GM19239 (cell line): ENCODE data around the gene KIF27.
A peak's percentile ranks its signal among the peaks of the same experiment; 100 is the strongest.
"Not testable (repeated sequence)": the region's sequence is repeated elsewhere in the genome, so short reads cannot be mapped to it uniquely, and the experiment has no call there.

Source experiments
- DNase-seq: peaks from one replicate; pipeline ENCODE4 v3.0.0; 2011; ENCODE audit warnings: low spot score; ENCODE audit not compliant: insufficient read length
- FAIRE-seq: peaks from 2 replicates; lab custom pipeline; 2011; peaks lifted over from hg19 to GRCh38; lab: Jason Lieb, UNC

Gene KIF27

DNA sequence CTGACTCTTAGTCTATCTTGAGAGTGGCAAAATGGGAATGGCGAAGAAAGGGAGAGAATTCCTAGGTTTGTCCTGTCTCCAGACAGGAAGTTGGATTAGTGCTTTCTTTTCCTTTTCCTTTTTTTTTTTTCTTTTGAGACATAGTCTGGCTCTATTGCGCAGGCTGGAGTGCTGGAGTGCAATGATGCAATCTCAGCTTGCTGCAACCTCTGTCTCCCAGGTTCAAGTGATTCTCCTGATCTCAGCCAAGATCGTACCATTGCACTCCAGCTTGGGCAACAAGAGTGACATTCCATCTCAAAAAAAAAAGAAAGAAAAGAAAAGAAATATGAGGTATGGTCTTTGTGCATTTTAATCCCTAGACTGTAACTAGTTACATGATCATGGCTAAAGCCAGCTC is 12.6 kb upstream of the KIF27 start:
- FAIRE-seq (no peak), DNase-seq (no peak)

DNA sequence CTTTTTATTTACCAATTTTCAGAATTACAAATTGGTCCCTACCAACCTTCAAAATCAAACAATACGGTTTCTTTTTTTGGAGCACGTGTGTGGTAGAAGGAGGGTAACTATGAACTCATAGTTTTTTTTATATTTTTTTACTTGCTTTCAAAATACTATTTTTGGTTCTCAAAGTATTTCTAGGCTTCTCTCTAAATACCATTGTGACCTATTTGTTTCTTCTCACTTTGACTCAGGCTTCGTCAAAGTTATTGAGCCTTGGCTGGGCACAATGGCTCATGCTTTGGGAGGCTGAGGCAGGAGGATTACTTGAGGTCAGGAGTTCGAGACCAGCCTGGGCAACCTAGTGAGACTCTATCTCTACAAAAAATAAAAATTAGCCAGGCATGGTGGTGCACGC is 11.6 kb upstream of the KIF27 start:
- FAIRE-seq (no peak), DNase-seq (no peak)

DNA sequence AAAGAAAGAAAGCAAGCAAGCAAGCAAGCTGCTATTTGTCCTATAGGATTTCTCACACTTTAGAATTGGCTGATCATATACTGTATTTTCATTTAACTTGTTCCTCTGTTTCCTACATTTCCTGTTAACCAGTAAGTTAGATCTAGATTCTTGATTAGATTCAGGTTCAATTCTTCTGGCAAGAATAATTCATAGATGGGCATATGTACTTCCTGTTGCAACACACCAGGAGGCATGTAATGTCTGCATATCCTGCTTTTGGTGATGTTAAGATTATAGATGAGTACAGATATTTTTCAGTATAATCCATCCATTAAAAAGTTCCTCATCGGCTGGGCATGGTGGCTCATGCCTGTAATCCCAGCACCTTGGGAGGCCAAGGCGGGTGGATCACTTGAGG is 10.8 kb upstream of the KIF27 start:
- DNase-seq (no peak), FAIRE-seq (no peak)

DNA sequence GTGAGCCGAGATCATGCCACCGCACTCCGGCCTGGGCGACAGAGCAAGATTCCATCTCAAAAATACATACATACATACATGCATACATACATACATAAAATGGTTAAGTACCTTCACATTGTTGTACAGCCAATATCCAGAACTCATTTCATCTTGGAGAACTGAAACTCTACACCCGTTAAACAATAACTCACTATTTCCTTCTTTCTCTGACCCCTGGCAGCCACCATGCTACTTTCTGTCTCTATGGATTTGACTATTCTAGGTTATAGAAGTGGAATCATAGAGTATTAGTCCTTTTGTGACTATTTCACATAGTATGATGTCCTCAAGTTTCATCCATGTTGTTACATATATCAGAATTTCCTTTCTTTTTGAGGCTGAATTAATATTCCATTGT is 9.6 kb upstream of the KIF27 start:
- DNase-seq (no peak), FAIRE-seq (no peak)

DNA sequence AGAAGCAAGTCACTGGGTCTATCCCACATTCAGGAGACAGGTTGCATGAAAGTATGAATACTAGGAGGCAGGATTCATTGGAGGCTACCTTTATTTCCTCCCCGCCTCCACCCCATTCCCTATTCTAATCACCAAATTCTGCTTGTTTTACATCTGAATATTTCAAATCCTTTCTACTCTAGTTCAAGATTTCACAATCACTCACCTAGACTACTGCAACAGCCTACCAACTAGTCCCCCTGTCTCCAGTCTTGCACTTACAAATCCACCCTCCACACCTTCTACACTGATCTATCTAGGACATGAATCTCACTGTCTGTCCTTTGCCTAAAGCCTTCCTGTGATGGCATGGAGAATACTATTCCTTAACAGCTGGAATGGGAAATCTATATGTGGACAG is 6.4 kb upstream of the KIF27 start:
- FAIRE-seq, result no peak
- DNase-seq, result no peak

DNA sequence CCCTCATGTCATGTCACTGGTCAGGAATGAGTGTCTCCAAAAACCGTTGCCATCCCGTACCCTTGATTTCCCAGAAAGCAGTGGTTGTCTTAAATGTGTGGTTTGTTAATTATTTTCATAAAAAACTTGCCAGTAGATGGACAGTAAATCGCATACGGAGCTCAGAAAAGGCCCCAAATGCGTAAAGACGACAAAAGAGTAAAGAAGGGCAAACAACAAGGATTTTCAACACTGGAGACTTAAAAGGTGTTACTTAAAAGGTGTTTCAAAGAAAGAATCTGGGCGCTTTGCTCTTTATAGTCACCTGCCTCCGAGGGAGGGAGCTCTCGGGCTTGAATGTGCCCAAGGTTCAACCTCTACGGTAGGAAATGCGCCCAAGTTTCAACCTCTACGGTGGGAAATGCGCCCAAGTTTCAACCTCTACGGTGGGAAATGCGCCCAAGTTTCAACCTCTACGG is 734 bp downstream of the KIF27 start:
- FAIRE-seq, result no peak
- DNase-seq, result no peak

DNA sequence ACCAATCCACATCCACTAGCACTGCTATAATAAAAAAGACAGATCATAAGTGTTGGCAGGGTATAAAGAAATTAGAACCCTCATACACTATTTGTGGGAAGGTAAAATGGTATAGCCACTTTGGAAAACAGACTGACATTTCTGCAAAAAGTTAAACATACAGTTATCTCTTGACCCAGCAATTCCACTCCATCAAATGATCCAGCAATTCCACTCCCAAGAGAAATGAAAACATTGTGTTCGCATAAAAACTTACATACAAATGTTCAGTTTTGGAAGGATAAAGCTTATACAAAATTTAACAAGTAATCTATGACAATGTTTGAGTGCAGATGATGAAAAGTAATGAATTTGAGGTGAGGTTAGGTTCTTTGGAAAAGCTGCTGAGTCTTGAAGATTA is 2.1 kb downstream of the KIF27 start:
- FAIRE-seq (no peak), DNase-seq (no peak)

DNA sequence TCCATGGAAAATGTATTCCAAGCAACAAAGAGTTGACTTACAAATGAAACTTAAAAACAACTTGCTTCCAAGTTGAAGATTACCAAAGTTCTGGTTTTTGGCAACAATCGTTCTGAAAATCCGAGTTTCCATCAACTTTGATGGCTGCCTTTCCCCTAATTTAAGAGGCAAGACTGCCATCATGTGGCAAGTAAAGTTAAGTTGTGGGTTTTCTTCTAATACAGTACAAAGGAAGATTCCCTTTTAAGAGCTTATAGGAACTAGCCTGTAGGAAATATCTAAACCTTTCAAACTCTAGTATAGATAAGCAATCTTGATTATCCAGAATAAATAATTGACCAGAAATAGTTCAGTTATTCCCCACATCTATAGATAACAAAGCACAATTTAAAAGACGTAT is 9.0 kb downstream of the KIF27 start:
- peak; percentile 93 for FAIRE-seq
- not testable (repeated sequence) for DNase-seq

DNA sequence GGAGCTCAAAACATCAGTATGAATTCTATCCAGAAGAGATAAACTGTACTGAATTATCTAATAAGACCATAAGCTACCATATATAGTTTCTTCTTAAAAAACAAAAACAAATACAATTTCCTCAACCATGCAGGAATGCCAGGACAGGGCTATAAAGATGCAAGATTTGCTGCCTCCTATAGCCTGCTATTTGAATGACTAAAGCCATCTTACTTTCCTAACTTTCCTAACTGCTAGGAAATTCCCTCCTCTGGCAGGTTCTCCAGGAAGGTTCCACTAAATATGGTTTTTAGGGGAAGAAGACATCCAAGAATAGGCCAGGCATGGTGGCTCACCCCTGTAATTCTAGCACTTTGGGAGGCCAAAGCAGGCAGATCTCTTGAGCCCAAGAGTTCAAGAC is 15.1 kb downstream of the KIF27 start:
- DNase-seq (no peak), FAIRE-seq (no peak)

DNA sequence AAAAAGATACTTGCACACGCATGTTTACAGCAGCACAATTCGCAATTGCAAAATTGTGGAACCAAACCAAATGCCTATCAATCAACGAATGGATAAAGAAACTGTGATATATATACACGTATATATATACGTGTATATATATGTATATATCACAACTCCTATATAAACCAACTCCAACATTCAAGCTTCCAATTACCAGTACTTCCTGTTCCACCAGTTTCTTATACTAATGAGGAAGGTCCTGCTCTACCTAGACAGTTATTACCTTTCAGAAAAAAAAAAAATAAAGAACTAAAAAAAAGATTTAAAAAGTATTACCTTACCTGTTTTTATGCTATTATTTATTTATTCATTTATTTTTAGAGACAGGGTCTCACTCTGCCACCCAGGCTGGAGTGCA is 20.6 kb downstream of the KIF27 start:
- DNase-seq, FAIRE-seq: not testable (repeated sequence)

DNA sequence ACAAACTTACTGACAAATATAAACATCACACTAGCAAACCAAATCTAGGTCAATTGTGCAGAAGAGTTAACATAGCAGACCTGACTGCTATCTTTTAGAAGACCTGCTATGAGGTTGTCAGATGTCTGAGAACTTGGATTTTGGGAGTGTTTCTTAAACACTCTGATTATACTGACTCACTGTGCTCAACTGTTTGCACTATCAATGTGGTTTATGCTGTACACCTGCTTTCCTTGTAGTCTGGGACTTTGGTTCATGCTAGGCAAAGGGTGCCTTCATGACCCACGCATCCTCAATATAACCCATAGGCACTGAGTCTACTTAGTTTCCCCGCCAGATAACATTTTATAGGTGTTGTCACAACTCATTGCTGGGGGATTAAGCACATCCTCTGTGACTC is 26.9 kb downstream of the KIF27 start:
- DNase-seq, result not testable (repeated sequence)
- peak; percentile 83 for FAIRE-seq

DNA sequence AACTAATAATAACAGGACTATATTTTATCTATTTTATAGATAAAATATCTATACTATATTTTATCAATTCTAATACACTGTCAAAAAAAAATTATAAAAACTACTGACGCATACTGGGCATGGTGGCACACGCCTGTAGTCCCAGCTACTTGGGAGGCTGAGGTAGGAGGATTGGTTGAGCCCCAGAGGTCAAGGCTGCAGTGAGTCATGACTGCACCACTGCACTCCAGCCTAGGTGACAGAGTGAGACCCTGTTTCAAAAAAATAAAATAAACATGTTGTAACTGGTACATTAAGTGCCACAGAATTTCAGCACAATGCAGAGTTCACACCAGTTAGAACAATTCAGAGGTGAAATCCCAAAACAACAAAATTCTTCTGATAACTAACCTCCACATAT is 34.7 kb downstream of the KIF27 start:
- DNase-seq, FAIRE-seq: not testable (repeated sequence)

DNA sequence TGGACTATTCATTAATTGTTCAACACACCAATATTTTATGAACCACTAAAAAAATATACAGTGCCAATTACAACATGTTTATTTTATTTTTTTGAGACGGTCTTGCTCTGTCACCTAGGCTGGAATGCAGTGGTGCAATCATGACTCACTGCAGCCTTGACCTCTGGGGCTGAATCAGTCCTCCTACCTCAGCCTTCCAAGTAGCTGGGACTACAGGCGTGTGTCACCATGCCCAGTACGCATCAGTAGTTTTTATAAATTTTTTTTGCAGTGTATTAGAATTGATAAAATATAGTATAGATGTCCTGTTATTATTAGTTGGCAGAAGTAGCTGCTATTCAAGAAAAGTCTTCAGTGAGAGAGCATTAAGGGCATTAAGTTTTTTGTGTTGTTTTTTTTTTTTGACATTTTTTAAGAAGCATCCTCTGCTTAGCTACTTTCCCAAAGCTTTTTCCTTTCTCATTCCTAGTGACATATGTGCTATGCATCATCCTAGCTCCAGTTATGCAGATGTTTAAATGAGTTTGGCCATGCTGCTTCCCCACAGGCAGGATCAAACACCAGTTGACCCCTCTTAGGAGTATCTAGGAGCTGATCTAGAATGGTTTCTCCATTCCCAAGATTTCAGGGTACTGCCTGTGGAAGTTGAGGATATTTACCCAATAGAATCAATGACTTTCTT is 35.5 kb downstream of the KIF27 start:
- DNase-seq, FAIRE-seq: not testable (repeated sequence)

DNA sequence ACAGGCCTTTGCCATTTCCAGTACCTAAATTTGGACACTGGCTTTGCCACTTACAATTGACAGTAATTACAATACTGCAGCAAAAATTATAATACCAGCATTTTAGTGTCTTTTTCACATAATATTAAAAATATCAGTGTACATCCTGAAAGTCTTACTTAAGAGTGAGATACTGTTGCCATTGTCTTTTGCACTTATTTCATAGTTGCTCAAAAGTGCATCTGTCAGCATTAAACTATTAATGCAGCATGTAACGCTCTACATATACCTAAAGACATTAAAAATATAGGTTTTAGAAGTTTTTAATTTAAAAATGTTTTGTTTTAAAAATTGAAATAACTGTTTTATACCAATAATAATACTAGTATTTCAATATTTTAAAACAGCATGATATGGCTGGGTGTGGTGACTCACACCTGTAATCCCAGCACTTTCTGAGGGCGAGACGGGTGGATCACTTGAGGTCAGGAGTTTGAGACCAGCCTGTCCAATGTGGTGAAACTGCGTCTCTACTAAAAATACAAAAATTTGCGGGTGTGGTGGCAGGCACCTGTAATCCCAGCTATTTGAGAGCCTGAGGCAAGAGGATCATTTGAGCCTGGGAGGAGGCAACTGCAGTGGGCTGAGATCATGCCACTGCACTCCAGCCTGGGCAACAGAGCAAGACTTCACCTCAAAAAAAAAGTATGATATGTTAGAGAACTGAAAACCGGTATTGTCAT is 39.4 kb downstream of the KIF27 start:
- not testable (repeated sequence) for FAIRE-seq, DNase-seq

DNA sequence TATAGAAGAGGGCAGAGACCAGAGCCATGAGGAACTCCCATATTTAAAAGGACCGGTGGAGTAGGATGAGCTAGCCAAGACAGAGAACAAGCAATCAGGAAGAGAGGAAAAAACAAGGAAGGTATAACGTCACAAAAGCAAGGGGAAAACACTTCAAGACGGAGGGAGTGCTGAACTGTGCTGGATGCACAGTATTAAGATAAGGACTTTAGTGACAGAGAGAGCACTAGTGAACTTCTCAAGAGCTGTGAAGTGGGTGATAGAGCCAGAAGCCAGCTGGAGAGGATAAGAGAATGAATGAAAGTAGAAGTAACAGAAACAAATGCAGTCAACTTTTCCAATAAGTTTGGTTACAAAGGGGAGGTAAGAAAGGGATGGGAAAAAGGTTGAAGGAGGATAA is 45.7 kb downstream of the KIF27 start:
- DNase-seq, FAIRE-seq: not testable (repeated sequence)

DNA sequence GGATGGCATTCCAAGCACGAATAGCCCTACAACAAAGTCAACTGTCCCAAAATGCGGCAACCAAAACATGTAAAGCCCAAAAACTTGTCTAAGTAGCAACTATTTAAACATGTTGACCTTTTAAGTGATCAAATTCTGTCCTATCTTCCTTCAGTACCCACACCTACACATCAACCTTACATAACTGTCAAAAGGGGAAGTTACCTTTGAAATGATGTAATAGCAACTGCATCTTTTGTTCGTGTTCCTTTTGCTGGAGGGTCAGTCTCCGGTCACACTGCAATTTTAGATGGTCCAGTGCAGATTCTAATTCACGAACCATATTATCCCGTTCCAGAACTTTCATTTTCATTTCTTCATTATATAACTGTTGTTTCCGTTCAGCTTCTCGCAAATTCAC is 71.3 kb downstream of the KIF27 start:
- FAIRE-seq, DNase-seq: not testable (repeated sequence)

DNA sequence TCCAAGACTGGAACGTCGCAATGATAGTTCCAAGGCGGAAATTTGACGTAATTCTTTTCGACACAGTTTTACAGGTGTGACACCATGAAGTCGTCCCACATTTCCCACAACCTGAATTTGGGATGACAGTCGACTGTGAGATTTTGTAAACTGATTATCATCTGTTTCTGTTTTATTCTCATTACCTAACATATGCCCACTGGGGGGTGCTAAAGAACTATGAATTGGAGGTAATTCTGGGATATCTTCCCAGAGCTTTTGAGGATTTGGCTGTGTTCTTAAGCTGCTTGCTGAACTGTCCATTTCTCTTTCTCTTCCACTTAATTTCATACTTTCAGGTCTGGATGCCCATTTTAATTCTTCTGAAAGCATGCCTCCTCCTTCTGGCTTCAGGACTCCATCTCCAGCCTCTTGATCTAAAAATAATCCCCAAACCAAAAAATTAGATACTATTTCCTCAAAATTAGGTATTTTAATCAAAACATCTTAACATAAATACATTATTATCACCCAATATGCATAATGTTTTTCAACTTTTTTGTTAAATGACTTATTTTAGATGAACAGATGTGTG is 84.1 kb downstream of the KIF27 start:
- peak; percentile 91 for FAIRE-seq
- DNase-seq, result not testable (repeated sequence)

DNA sequence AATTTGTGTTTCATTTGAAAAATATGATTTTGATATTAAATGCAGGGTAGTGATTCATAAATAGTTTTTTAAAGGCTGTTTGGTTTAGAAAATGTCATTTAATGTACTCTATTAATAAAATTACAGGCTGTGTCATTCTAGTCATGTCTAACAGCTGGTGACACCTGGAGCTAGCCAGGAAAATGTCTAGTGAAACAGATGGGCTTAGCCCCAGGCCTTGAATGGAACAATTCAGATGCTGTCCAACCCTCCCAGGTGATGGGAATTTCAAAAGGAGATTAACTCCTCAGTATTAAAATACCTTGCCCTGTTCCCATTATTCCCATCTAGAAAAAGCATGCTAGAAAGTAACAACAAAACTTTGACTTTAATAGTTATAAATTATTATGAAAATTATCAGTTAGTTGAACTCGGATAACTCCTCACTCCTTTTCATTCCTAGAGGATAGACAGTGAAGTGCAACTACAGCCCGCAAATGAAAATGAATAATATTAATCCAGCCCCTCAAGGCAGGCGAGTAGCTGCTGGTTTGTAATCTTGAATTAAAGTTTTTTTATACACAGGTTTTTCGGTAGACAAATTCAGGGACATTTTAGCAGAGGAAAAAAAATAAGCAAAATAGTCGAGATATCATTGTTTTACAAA is 90.7 kb downstream of the KIF27 start:
- not testable (repeated sequence) for FAIRE-seq, DNase-seq

DNA sequence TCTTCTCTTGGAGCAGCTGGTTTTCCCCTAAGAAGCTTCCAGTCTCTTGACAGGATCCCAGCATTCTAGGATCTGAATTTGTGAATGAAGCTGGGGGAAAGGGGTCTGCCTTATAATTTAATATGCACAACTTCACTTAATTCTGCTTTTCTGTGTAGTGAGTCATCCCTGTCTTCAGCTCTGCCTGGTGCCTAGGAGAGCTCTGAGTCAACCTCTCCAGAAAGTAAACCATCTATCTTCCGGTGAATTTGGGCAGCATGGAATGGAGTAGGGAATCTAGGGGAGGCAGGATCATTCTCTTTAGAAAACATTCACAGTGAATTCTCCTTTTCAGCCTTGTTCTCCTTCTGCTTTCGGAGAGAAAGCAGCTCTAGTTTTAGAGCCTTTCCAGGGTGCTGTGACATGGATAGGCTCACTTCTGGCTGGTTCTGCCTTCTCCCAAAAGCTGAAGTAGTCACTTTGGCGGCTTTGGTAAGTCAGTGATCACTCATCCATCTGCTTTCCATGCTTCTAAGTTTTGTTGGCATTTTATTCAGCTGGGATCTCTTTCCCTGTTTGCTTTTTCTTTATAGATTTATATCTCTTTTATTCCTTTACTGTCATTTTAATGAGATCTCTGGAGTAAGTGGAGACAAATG is 96.1 kb downstream of the KIF27 start:
- not testable (repeated sequence) for FAIRE-seq, DNase-seq
